Suprapubic skin (tissue), 4 donors: ENCODE measurements around the gene ZNF839.

Source experiments
- EP300 ChIP-seq: sonication (generic); formaldehyde crosslinking; IDR thresholded peaks from one replicate; pipeline ENCODE4 v1.6.1; 2017; ENCODE audit warnings: antibody characterized with exemption
- POLR2AphosphoS5 ChIP-seq, 3 donors: sonication (generic); formaldehyde crosslinking; IDR thresholded peaks; one replicate each; pipeline ENCODE4 v1.6.1; 2017; ENCODE audit warnings: antibody characterized with exemption in 3 of 3
- TF ChIP-seq, protein P1 (sequence below), 2 donors: fragments of 200-600 bp in 1 of 2; fragments of 450-650 bp in 1 of 2; sonication (generic) in 1 of 2; IDR thresholded peaks; one replicate each; pipeline ENCODE4 v1.5.1; 2016 to 2019; ENCODE audit warnings: antibody characterized with exemption in 2 of 2, mild to moderate bottlenecking in 1 of 2, moderate library complexity in 1 of 2

DNA sequence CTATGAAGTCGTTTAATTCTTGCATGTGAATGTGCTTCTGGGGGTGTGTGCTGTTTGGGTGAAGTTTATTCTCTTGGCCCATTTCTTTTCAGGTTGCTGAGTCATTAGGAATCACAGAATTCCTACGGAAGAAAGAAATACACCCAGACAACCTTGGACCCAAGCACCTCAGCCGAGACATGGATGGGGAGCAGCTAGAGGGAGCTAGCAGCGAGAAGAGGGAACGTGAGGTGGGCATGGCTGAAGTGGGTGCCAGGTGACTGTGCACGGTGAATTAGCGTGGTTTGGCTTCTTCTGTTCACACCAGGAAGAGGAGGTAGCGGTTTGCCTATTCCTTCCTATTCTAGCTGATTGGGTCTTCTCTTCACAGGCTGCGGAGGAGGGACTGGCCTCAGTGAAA is 19.2 kb downstream of the ZNF839 start:
- TF ChIP-seq, protein P1, sequence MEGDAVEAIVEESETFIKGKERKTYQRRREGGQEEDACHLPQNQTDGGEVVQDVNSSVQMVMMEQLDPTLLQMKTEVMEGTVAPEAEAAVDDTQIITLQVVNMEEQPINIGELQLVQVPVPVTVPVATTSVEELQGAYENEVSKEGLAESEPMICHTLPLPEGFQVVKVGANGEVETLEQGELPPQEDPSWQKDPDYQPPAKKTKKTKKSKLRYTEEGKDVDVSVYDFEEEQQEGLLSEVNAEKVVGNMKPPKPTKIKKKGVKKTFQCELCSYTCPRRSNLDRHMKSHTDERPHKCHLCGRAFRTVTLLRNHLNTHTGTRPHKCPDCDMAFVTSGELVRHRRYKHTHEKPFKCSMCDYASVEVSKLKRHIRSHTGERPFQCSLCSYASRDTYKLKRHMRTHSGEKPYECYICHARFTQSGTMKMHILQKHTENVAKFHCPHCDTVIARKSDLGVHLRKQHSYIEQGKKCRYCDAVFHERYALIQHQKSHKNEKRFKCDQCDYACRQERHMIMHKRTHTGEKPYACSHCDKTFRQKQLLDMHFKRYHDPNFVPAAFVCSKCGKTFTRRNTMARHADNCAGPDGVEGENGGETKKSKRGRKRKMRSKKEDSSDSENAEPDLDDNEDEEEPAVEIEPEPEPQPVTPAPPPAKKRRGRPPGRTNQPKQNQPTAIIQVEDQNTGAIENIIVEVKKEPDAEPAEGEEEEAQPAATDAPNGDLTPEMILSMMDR (IDR thresholded peaks at IDR 0.05) = no peak
- no peak for TF ChIP-seq POLR2AphosphoS5 (IDR thresholded peaks at IDR 0.05)
- TF ChIP-seq EP300 = no peak
